ENCODE measurements around the gene CAPZA1. TPM values are rescaled to one million over a fixed set of nuclear protein-coding genes. Genes with fewer than 3 reads are reported as not detected.

Gene CAPZA1
- total RNA-seq, 1 donor from 2014 or later, result 260 TPM

DNA sequence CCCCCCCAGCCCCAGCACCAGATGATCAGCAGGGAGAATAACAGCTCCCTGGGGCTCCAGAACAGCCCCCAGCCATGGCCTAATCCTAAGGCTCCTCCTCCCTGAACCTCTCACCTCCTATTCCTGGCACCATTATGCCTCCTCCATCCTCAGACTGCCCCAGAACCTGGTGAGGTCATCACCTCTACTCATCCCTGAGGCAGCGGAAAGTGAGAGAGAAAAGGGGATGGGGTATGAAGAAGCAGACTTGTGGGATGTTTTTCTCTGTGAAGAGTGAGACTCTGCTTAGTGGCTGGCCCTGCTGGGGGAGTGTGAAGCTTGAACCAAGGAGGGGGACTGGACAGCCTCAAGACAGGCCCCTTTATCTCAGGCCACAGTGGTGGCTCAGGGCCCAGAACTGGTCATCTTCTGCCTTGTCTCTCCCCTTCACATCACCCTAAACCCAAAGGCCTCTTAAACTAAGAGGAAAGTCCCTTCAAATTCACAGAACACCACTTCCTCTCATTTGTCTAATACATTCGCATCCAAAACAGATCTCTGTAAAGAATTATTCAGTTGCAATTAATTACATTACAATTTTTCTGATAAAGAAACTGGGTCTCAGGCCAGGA is 97.7 kb downstream of the CAPZA1 start:
- no peak overlapping the region for H3K27ac Mint-ChIP-seq
- H3K4me1 Mint-ChIP-seq (ENCODE audit: low read depth), result peaks cover 24% of the 10 kb centered on the region
- DNase-seq (ENCODE audit: low spot score), result no peak
- no peaks in the 10 kb centered on the region for H3K36me3 Mint-ChIP-seq (ENCODE audit: low read depth)
- no peaks in the 10 kb centered on the region for H3K9me3 Mint-ChIP-seq
- H3K4me3 Mint-ChIP-seq (ENCODE audit: low read depth), result no peak overlapping the region
- intact Hi-C loops (cut with micrococcal nuclease), result loop anchor here (2.0 to 5.0 kb wide), 5 partner anchors 165 to 961 kb away; partner anchors contain the start of genes LRIG2, MAGI3 and SLC16A1
- peaks cover 35% of the 10 kb centered on the region for H3K27me3 Mint-ChIP-seq (ENCODE audit: low read depth)

DNA sequence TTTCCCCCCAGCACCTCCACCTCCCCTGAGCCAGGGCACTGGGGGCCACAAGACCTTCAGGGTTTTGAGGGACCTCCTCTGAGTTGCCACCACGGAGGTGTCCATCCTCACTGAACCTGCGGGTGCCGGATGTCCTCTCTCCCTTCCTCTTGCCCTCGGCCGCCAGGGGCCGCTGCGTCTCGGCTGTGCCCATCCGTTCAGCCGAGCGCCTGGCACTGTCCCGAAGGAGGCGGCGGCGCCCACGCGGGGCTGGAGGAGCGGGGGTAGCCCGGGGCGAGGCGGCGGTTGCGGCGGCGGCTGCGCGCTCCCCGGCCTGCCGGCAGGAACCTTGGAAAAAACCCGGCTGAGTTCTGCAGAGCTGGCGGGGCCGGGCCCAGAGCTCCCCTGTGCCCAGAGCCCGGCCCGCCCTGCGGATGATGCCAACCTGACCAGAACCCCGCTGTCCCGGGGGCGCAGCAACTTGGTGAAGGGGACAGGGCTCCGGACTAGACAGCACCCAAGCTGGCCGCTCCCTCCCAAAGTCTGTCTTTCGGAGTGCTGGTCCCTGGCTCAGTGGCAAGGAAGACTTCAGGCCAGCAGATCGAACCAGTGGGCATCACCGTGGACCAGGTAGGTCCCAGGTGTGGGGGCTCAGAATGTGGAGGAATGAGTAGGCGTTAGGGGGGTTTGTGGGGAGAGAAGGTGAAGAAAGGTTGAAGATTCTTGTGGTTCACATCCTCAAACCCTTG is 99.2 kb downstream of the CAPZA1 start:
- peak; percentile 67 for DNase-seq (ENCODE audit: low spot score)
- Mint-ChIP-seq H3K9me3 (no peaks in the 10 kb centered on the region), H3K27ac (no peak overlapping the region), H3K27me3 (ENCODE audit: low read depth) (peaks cover 27% of the 10 kb centered on the region), H3K36me3 (ENCODE audit: low read depth) (no peaks in the 10 kb centered on the region), H3K4me3 (ENCODE audit: low read depth) (no peak overlapping the region), H3K4me1 (ENCODE audit: low read depth) (peaks cover 29% of the 10 kb centered on the region)
- intact Hi-C loops (cut with micrococcal nuclease), result loop anchor here (5.0 kb wide), 2 partner anchors 163 to 673 kb away; partner anchors contain the start of gene MAGI3

GRCh38 chr1:112719706-112720105 is 100.1 kb downstream of the CAPZA1 start:
- no peak overlapping the region for H3K4me3 Mint-ChIP-seq (ENCODE audit: low read depth)
- no peaks in the 10 kb centered on the region for H3K9me3 Mint-ChIP-seq
- no peaks in the 10 kb centered on the region for H3K36me3 Mint-ChIP-seq (ENCODE audit: low read depth)
- no peak for DNase-seq (ENCODE audit: low spot score)
- H3K4me1 Mint-ChIP-seq (ENCODE audit: low read depth), result peaks cover 22% of the 10 kb centered on the region
- peaks cover 20% of the 10 kb centered on the region for H3K27me3 Mint-ChIP-seq (ENCODE audit: low read depth)
- H3K27ac Mint-ChIP-seq, result no peak overlapping the region
- intact Hi-C loops (cut with micrococcal nuclease), result loop anchor here (5.0 kb wide), 2 partner anchors 163 to 673 kb away; partner anchors contain the start of gene MAGI3

DNA sequence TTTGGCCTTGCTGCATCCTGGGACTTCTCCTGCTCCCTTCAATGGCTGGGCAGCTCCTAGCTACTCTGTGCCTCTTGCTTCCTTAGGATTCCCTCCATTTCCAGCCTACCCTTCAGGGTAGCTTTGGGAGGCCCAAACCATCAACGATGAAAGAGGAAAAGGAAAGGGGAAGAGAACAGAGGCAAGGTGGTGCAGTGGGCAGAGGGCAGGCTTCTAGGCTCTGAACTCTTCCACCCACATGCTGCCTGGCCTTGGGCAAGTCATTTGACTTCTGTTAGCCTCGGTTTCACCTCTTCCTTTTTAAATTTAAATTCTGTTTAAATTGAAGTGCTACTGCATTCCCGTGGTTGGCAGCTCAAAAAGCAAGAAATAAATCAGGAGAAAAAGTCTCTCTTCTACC is 101.2 kb downstream of the CAPZA1 start:
- H3K4me1 Mint-ChIP-seq (ENCODE audit: low read depth), result peaks cover 17% of the 10 kb centered on the region
- intact Hi-C loops (cut with micrococcal nuclease), result no loop called here
- H3K4me3 Mint-ChIP-seq (ENCODE audit: low read depth), result no peak overlapping the region
- no peak for DNase-seq (ENCODE audit: low spot score)
- no peaks in the 10 kb centered on the region for H3K36me3 Mint-ChIP-seq (ENCODE audit: low read depth)
- no peak overlapping the region for H3K27ac Mint-ChIP-seq
- no peaks in the 10 kb centered on the region for H3K9me3 Mint-ChIP-seq
- H3K27me3 Mint-ChIP-seq (ENCODE audit: low read depth), result peaks cover 20% of the 10 kb centered on the region

Other genes starting within 250 kb of the CAPZA1 start
- gene CTTNBP2NL, start 223.6 kb upstream of the CAPZA1 start, total RNA-seq, result 5.7 and 7.1 TPM in 2 replicates
- gene WNT2B, start 110.9 kb upstream of the CAPZA1 start, total RNA-seq, result 0.16 TPM in 1 of 2 replicates, not detected in the other
- gene ST7L, start 691 bp upstream of the CAPZA1 start, total RNA-seq, result 15.3 and 15.4 TPM in 2 replicates
- gene MOV10, start 54.8 kb downstream of the CAPZA1 start, total RNA-seq, result 64.5 and 68.1 TPM in 2 replicates
- gene RHOC, start 87.3 kb downstream of the CAPZA1 start, total RNA-seq, result 68.7 and 74.7 TPM in 2 replicates
- 0.59 and 0.67 TPM in 2 replicates for gene PPM1J, start 95.5 kb downstream of the CAPZA1 start, total RNA-seq

All from activated T-helper 2 cell treated with anti-CD3 and anti-CD28 coated beads, Interferon-gamma antibody, Interleukin-2, Interleukin-4, amounts not matched to agents 10 μg/mL and 5 μg/mL and 100 μg/mL, durations not matched to agents 14 hours and 24 hours and 36 hours (primary cell).